ENCODE measurements around the gene ASAP3.

DNA sequence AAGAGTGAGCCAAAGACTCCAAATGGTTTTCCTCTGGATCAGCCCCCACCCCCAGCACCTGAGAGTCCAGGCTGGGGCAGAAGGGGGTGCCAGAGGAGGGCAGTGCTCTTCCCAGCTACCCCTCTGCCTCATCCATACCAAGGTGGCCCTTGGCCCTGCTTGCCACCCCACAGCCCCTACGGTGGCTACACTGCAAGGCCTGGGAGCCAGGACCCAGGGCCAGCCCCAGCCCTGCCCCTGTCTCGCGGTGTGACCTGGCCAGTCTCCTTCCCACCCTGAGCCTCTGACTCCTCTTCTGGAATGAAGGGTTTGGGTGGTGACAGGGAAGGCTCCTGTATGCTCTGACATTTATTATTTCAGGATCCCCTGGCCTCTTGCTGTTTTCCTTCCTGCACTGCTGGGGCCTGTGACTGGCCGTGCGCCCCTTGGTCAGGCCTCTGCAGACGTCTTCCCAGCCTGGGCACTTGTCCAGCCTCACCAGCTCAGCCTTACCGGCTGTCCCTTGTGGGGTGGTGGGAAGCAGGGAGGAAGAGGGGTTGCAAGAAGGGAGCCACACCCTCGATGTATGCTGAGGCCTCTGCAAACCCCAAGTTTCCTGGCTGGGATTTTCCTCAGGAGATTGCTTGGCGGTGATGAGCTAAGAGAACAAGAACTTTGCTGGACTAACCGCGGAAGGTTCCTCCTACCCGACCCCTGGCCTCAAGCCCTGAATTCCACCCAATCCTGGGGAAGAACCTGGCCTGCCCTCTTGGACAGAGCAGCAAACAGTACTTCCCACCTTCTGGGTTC is 13.5 kb downstream of the ASAP3 start:
- TF ChIP-seq, protein P1, sequence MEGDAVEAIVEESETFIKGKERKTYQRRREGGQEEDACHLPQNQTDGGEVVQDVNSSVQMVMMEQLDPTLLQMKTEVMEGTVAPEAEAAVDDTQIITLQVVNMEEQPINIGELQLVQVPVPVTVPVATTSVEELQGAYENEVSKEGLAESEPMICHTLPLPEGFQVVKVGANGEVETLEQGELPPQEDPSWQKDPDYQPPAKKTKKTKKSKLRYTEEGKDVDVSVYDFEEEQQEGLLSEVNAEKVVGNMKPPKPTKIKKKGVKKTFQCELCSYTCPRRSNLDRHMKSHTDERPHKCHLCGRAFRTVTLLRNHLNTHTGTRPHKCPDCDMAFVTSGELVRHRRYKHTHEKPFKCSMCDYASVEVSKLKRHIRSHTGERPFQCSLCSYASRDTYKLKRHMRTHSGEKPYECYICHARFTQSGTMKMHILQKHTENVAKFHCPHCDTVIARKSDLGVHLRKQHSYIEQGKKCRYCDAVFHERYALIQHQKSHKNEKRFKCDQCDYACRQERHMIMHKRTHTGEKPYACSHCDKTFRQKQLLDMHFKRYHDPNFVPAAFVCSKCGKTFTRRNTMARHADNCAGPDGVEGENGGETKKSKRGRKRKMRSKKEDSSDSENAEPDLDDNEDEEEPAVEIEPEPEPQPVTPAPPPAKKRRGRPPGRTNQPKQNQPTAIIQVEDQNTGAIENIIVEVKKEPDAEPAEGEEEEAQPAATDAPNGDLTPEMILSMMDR (IDR thresholded peaks at IDR 0.05): no peak
- no peak for TF ChIP-seq POLR2A (IDR thresholded peaks at IDR 0.05)

Data from thyroid gland (tissue), 4 donors.